GM12878 (cell line): ENCODE data around the gene TRIM8. TPM values are rescaled to one million over a fixed set of nuclear protein-coding genes. Genes with fewer than 3 reads are reported as not detected.

Experiments used
- BMI1 ChIP-seq: fragments of 450-650 bp; IDR thresholded peaks from 2 replicates; pipeline ENCODE4 v1.6.1; 2016; ENCODE audit warnings: mild to moderate bottlenecking, moderate library complexity, borderline replicate concordance
- CTCF ChIP-seq, 3 experiments: IDR thresholded peaks in 2 of 3; conservative IDR thresholded peaks in 1 of 3; 2 replicates each; pipeline ENCODE4 v1.5.1; 2011; ENCODE audit warnings: low read depth in 3 of 3, low read length in 3 of 3, mild to moderate bottlenecking in 3 of 3, control low read depth in 2 of 3, moderate library complexity in 2 of 3, inconsistent platforms in 1 of 3, mixed read lengths in 1 of 3; ENCODE audit not compliant: control insufficient read depth in 2 of 3, insufficient read depth in 1 of 3; ENCODE audit errors: extremely low read depth in 1 of 3
- PKNOX1 ChIP-seq: fragments of 450-650 bp; IDR thresholded peaks from 2 replicates; pipeline ENCODE4 v1.6.1; 2016; ENCODE audit warnings: mild to moderate bottlenecking
- REST ChIP-seq: IDR thresholded peaks from 2 replicates; pipeline ENCODE4 v1.6.1; 2012; ENCODE audit warnings: mild to moderate bottlenecking, low read depth, low read length
- RUNX3 ChIP-seq: IDR thresholded peaks from 2 replicates; pipeline ENCODE4 v1.6.1; 2012; ENCODE audit warnings: low read length, inconsistent platforms
- SP1 ChIP-seq: IDR thresholded peaks from one replicate; pipeline ENCODE4 v1.6.1; 2011; ENCODE audit warnings: low read depth, low read length
- ZBTB4 ChIP-seq: fragments of 450-650 bp; formaldehyde crosslinking; IDR thresholded peaks from 2 replicates; pipeline ENCODE4 v1.4.0; 2022; ENCODE audit warnings: mild to moderate bottlenecking, moderate library complexity
- polyA plus RNA-seq, 11 experiments: library from polyadenylated mRNA; depleted of rRNA in 4 of 11; unstranded in 6 of 11; stranded (reverse) in 5 of 11; fragments of >200 nt; fragmentation: Nextera tagmentation in 4 of 11; fragmentation: Illumina TruSeq in 1 of 11; extraction: Ambion mirVana in 4 of 11; extraction: Trizol in 1 of 11; gene quantifications; 1 replicate in 1 of 11; 2 replicates in 10 of 11; pipeline versions ENCODE4 v1.2.1 to v1.2.3, GENCODE V29; 2011 to 2016; ENCODE audit warnings: inconsistent platforms in 2 of 11, missing spikeins in 2 of 11, low read depth in 1 of 11
- total RNA-seq, 4 experiments: library from RNA; depleted of rRNA in 3 of 4; stranded (reverse); fragments of >200 nt in 3 of 4; fragmentation: Illumina TruSeq in 1 of 4; extraction: Trizol in 1 of 4; gene quantifications; 2 replicates each; pipeline versions ENCODE4 v1.2.1 to v1.2.3, GENCODE V29; 2013 to 2021

TRIM8 gene
- total and polyA plus RNA-seq, 10 of the 15 experiments (the other 5 are each of a cell fraction or from before 2014, with no cell fraction given) = 7.9 to 53.2 (median 24.6) TPM

- no peak for TF ChIP-seq REST
- no peak for TF ChIP-seq CTCF (IDR thresholded peaks at IDR 0.05 in 2 of 3, conservative IDR thresholded peaks at IDR 0.05 in 1 of 3; ENCODE audit: control insufficient read depth in 2 of 3, extremely low read depth in 1 of 3, insufficient read depth in 1 of 3, low read depth in 3 of 3, low read length in 3 of 3)
- TF ChIP-seq BMI1 = no peak
- no peak for TF ChIP-seq ZBTB4 (CRISPR knock-in tag)
- TF ChIP-seq RUNX3 = no peak
- TF ChIP-seq SP1 = no peak
- TF ChIP-seq PKNOX1 = no peak
- TF ChIP-seq, all 136 proteins: peak for 0
Measured at GRCh38 chr10:102668326-102669107, 24.2 kb downstream of the TRIM8 start (continued).
